DMS53 treated with DMSO at 0.1 percent for 48 hours (cell line): Measurements from ENCODE around the gene DDC.
"Not testable (repeated sequence)": the region's sequence is repeated elsewhere in the genome, so short reads cannot be mapped to it uniquely, and the experiment has no call there.

ENCODE experiments used
- DNase-seq: peaks from one replicate; lab custom pipeline; 2025; ENCODE audit not compliant: unreplicated experiment; lab: John Stamatoyannopoulos, UW

The DDC gene

GRCh38 chr7:50528266-50529092, 36.7 kb downstream of the DDC start:
- DNase-seq: no peak

- not testable (repeated sequence) for DNase-seq
These were observed 45.9 kb downstream of the DDC start for GRCh38 chr7:50519350-50519749.

DNA sequence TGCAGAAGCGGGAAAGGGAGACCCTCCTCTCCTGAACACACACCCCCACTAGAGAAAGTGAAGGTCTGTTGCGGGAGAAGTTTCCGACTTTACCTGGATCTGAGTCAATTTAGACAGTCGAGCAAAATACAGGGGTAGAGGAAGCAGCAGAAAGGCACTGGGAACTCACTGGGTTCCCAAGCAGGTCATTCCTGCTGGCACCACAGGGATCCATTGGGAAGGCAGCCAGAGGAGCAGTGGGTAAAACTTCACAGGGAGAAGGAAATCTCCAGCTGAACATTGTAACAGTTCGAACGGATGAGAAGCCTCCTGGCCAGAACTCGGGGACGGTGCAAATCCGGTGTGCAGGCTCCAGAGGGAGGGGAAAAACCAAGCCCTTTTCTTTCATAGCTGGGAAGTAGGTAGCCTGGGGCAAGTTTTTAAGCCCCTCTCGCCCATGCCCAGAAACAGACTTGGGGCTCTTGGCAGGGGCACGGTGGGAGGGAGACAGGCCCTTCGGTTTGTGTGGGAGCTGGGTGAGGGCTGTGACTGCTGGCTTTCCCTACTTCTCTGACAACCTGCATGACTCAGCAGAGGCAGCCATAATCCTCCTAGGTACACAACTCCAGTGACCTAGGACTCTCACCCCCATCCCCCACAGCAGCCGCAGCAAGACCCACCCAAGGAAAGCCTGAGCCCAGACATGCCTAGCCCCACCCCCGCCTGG, 51.9 kb downstream of the DDC start:
- DNase-seq: no peak

- DNase-seq: no peak
These were observed 52.8 kb downstream of the DDC start for GRCh38 chr7:50512384-50512783.

GRCh38 chr7:50509459-50509858, 55.7 kb downstream of the DDC start:
- no peak for DNase-seq

DNA sequence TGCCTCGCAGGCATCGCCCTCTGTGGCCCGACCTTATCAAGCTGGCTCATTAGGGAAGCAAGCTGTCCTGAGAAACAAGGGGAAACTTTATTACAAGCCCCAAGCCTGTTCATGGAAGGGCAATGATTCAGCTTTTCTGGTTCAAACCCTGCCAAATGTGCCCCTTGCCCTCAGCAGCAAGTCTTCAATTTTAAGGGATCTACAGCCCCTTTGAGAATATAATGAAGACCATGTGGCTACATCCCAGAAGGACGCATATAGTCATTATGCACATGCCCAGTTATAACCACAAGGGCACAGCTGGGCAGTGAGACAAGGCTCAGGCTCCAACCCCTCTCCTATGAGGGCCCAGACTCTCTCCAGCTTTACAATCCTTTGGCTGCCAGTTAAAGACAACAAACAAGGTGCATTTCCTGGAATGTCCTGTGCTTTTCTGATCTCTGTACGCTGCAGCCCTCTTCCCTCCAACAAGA, 56.7 kb downstream of the DDC start:
- DNase-seq: no peak

DNA sequence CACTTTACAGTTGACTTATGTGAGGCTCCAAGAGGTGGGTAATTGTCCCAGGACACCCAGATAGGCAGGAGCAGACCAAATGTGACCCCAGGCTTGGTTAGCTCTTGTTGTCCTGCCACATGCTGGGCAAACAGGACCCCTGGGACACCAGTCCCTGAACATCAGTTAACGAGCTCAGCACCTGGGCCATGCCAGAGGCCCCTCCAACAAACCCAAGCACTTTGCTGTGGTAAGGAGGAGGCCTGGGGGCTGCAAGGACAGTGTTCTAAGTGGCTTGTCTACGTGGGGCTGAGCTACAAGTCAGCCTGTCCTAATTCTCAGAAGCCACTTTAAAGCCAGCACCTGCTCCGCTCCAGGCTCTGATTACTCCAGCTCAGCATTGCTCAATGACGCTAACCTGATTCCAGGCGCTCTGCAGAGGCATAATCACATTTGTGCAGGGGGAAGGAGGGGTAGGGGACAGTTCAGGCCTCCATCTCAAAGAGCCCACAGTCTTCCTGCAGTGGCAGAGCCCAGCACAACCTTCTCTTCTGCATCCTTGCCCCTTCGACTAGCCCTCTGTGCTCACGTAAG, 57.2 kb downstream of the DDC start:
- DNase-seq: no peak

- DNase-seq: no peak
These were observed 59.5 kb downstream of the DDC start for GRCh38 chr7:50505553-50506210.

- DNase-seq: no peak
These were observed 60.3 kb downstream of the DDC start for GRCh38 chr7:50504646-50505546.

DNA sequence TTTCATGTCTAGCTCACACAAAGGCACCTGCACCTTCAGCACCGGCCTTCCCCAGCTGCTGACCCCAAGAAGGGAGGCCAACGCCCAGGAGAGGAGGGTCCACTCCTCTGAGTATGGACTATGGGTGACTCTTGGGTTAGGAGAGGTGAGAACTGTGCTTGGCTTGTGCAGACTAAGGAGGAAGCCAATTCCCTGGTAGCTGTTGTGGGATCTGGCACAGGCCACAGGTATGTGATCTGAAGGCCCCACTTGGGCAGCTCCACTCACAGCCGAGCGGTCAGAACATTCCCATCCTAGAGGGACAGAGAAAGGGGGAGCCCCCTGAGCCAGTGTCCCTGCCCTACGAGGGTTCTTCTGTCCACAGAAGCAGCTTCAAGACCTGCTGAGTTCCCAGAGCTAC, 62.3 kb downstream of the DDC start:
- DNase-seq: no peak

GRCh38 chr7:50502001-50502684, 63.1 kb downstream of the DDC start:
- DNase-seq: no peak

- no peak for DNase-seq
These were observed 66.1 kb downstream of the DDC start for GRCh38 chr7:50499092-50499491.

DNA sequence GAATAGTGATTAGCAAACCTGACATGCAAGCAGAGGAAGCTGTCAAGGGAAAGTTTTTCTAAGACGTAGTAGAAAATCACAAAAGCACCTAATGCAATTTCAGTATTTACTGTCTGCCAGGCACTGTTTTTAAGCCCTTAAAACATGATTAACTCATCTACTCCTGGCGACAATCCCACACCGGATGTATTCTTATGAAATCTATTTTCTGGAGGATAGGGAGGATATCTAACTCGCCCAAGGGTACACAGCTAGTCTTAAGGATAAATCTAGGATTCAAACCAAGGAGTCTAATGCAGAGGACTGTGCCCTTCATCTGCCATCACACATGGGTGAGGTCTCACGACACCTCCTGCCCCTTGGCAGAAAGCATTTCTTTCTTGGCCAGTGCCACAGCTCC, 67.2 kb downstream of the DDC start:
- no peak for DNase-seq

- no peak for DNase-seq
These were observed 68.0 kb downstream of the DDC start for GRCh38 chr7:50497068-50497642.

GRCh38 chr7:50496569-50496968, 68.6 kb downstream of the DDC start:
- no peak for DNase-seq

DNA sequence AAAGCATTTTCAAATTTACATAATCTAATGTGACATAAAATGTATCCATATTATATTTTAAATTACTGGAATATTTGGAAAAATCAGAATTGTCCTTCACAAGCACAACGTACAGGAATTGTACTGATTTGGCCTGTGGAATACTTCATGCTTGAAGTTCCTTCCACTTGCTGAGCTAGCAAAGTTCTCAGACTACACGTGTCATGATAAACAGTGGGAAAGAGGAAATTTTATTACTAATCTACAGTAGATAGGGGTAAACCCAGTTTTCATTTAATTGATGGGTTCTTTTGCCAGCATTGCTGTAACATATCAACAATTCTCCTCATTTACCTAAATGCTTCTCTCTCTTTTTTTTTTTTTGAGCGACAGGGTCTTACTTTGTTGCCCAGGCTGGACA, 69.5 kb downstream of the DDC start:
- DNase-seq: no peak

DNA sequence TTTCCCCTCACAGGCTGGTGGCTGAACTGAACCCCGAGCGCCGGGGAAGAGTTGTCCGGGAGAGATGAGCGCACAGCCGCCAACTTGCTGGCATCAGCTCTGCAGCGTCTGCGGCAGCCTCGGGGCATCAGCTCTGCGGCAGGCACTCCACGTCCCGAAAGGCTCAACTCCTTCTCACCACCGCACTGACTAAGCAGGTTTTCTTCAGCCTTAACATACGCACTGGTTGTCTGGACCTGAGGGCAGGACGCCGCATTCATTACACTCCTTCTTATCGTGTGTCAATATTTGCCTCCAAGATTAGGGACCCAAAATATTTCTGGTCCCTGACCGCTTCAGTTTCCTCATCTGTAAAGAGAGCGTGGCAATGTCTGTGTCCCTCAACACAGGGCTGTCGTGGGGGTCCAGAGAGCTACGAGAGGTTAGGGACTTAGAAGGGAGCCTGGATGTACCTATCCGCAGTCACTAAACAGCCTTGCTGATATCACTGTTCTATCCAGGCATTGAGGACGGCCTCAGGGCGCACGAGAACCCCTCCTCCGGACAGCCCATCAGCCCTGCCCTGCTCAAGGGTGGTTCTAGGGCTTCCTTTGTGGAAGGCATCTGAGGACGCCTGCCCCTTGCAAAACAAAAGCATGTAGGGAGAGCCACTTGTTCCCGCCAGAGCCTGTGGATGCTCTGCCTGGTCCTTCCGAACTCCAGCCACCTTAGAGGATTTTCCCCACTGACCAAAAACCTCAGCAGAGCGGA, 72.3 kb downstream of the DDC start:
- no peak for DNase-seq

DNA sequence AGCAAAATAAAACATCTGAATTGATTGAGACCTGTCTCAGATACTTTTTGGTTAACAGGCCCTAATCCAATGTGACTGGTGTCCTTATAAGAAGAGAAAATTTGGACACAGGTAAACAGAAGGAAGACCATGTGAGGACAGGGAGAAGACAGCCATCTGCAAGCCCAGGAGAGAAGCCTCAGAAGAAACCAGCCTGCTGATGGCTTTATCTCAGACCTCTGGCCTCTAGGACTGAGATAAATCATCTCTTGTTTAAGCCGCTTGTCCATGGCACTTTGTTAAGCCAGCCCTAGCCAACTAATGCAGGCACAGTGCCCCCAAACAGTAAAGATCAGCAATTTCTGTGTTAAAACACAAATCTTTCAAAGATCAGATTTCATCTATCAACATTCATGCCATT, 73.3 kb downstream of the DDC start:
- no peak for DNase-seq

- no peak for DNase-seq
These were observed 74.0 kb downstream of the DDC start for GRCh38 chr7:50491209-50491608.
